ENCODE data around the gene RTP3.

DNA sequence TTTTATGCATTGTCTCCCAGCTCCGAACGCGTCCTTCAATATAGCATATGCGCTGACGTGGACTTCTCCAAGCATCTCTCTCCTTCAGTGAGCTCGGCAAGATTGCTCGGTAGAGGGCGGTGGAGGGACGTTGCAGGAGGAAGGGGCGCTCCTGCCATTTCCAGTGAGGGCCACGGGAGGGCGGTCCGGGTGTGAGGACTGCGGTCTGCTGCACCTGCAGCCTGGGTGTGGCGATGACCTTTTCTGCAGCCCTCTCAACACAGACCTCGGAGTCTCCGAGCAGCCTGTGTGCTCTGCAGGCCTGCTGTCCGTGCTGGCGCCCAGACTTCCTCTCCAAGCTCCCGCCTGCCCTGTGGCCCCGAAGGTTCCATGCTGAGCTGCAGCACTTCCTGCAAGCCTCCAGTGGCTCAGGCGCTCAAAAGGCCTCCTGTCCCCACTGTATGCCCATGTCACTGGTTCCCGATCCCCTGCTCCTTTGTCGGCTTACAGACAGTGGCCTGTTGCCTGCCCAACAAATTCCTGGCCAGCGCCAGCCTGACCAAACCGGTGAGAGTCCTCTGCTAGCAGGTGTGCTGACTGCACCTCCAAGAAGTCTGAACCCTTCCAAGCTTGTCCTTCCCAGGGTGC, 8.9 kb upstream of the RTP3 start:
- TF ChIP-seq, protein P1, sequence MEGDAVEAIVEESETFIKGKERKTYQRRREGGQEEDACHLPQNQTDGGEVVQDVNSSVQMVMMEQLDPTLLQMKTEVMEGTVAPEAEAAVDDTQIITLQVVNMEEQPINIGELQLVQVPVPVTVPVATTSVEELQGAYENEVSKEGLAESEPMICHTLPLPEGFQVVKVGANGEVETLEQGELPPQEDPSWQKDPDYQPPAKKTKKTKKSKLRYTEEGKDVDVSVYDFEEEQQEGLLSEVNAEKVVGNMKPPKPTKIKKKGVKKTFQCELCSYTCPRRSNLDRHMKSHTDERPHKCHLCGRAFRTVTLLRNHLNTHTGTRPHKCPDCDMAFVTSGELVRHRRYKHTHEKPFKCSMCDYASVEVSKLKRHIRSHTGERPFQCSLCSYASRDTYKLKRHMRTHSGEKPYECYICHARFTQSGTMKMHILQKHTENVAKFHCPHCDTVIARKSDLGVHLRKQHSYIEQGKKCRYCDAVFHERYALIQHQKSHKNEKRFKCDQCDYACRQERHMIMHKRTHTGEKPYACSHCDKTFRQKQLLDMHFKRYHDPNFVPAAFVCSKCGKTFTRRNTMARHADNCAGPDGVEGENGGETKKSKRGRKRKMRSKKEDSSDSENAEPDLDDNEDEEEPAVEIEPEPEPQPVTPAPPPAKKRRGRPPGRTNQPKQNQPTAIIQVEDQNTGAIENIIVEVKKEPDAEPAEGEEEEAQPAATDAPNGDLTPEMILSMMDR (IDR thresholded peaks at IDR 0.05): peak; percentile 93 to 100 (median 99)
- peak in 1 of 2 donors; percentile 21 for TF ChIP-seq POLR2A (IDR thresholded peaks at IDR 0.05)

Measured in thyroid gland (tissue), 4 donors.